ENCODE measurements around the gene RNF181. TPM values are rescaled to one million over a fixed set of nuclear protein-coding genes. Genes with fewer than 3 reads are reported as not detected.

RNF181 gene
- total and polyA plus RNA-seq, 2 of the 13 experiments (the other 11 are each of a cell fraction or from before 2014, with no cell fraction given): 224 to 578 TPM

GRCh38 chr2:85584857-85585780 lies 10.4 kb upstream of the RNF181 start (continued):
- peak; percentile 75 for TF ChIP-seq RERE (CRISPR knock-in tag; IDR thresholded peaks at IDR 0.05; ENCODE audit: low read depth)
- no peak for TF ChIP-seq NFIB (CRISPR knock-in tag; IDR thresholded peaks at IDR 0.05; ENCODE audit: borderline replicate concordance)
- TF ChIP-seq ZNF891 (CRISPR knock-in tag; IDR thresholded peaks at IDR 0.05): peak; percentile 28; the same call in 1 of the 2 replicates
- no peak for TF ChIP-seq GMEB2 (CRISPR knock-in tag; IDR thresholded peaks at IDR 0.05; ENCODE audit: low read depth)
- TF ChIP-seq E2F5 (CRISPR knock-in tag; conservative IDR thresholded peaks at IDR 0.05): no peak
- no peak; the same call in 1 of the 2 replicates for TF ChIP-seq ZSCAN5A (CRISPR knock-in tag; IDR thresholded peaks at IDR 0.05; ENCODE audit: borderline replicate concordance)
- peak; percentile 48; the same call in 1 of the 2 replicates for TF ChIP-seq E2F1 (CRISPR knock-in tag; IDR thresholded peaks at IDR 0.05)
- TF ChIP-seq HNRNPK (IDR thresholded peaks at IDR 0.05; ENCODE audit: low read depth, low read length, poor library complexity, severe bottlenecking): peak; percentile 83
